ENCODE data around the gene LRRC8C. TPM values are rescaled to one million over a fixed set of nuclear protein-coding genes. Genes with fewer than 3 reads are reported as not detected.

LRRC8C gene
- total and polyA plus RNA-seq, 2 experiments from 2014 or later: 0.89 to 3.9 TPM

DNA sequence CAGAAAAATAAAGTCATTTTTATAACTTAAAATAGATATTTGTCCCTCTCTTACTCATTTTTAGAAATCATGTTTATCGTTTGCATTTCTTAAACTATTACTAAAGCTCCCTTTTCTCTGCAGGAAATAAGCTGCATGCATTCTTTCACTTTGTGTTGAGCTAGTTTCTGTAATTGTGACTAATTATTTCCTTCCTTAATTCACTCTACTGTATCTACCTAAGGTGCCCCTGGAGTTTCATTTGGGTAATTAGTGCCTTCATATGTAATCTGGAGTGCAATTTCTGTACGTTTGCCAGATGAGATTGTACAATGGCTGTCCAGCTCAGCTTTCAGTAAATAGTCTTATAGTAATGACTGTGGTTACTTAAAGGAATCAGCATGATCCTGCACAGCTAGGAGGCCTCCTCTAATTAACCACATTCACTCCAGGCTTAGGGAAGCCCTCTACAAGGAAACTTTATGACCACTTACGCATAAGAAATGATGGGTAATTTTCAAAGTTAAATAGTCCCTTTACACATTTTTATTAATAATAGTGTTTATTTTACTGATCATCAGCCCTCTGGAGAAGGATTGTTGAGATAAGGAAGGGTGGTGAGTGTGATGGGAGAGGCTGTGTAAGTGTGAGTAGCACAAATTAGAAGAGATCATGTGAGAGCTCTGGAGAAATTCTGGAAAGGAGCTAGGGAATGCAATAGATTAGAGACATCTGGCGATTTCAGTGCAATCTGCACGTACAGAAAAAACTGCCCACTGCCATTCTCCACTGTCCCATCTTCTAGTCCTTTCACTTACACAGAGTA is 86.8 kb downstream of the LRRC8C start (continued):
- TF ChIP-seq ZNF462 (CRISPR knock-in tag; IDR thresholded peaks at IDR 0.05) (no peak), POLR2AphosphoS5 (IDR thresholded peaks at IDR 0.05; ENCODE audit: low read depth) (no peak), ZNF331 (CRISPR knock-in tag; IDR thresholded peaks at IDR 0.05; ENCODE audit: low read depth) (no peak), EZH2 (IDR thresholded peaks at IDR 0.05; ENCODE audit: low read depth, unreplicated experiment) (no peak), ZNF114 (CRISPR knock-in tag; IDR thresholded peaks at IDR 0.05) (no peak)
- TF ChIP-seq, protein P1, sequence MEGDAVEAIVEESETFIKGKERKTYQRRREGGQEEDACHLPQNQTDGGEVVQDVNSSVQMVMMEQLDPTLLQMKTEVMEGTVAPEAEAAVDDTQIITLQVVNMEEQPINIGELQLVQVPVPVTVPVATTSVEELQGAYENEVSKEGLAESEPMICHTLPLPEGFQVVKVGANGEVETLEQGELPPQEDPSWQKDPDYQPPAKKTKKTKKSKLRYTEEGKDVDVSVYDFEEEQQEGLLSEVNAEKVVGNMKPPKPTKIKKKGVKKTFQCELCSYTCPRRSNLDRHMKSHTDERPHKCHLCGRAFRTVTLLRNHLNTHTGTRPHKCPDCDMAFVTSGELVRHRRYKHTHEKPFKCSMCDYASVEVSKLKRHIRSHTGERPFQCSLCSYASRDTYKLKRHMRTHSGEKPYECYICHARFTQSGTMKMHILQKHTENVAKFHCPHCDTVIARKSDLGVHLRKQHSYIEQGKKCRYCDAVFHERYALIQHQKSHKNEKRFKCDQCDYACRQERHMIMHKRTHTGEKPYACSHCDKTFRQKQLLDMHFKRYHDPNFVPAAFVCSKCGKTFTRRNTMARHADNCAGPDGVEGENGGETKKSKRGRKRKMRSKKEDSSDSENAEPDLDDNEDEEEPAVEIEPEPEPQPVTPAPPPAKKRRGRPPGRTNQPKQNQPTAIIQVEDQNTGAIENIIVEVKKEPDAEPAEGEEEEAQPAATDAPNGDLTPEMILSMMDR (conservative IDR thresholded peaks at IDR 0.05; ENCODE audit: low read depth in 2 of 2): no peak
- TF ChIP-seq, protein P2, sequence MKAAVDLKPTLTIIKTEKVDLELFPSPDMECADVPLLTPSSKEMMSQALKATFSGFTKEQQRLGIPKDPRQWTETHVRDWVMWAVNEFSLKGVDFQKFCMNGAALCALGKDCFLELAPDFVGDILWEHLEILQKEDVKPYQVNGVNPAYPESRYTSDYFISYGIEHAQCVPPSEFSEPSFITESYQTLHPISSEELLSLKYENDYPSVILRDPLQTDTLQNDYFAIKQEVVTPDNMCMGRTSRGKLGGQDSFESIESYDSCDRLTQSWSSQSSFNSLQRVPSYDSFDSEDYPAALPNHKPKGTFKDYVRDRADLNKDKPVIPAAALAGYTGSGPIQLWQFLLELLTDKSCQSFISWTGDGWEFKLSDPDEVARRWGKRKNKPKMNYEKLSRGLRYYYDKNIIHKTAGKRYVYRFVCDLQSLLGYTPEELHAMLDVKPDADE (IDR thresholded peaks at IDR 0.05): no peak

Measured in GM23338 (cell line).